ENCODE results near the gene SPIN1. TPM values are rescaled to one million over a fixed set of nuclear protein-coding genes. Genes with fewer than 3 reads are reported as not detected.

The SPIN1 gene
- total and polyA plus RNA-seq, 2 of the 8 experiments (the other 6 are each of a cell fraction or from before 2014, with no cell fraction given), result 69.9 to 139 TPM

- Histone ChIP-seq H3K18ac (ENCODE audit: extremely low read depth, low read length) (no peak overlapping the region), H3K36me3 (ENCODE audit: control insufficient read depth in 2 of 4, insufficient read depth in 4 of 4, low read length in 3 of 4) (peaks cover 0 to 19% (median 2%) of the 10 kb centered on the region in 4 experiments; a peak in 4 of 8 replicates), H4K91ac (replicated peaks; ENCODE audit: insufficient read length, low read length) (no peak overlapping the region), H3K4ac (replicated peaks; ENCODE audit: insufficient read length, low read depth, low read length) (no peak overlapping the region), H4K5ac (ENCODE audit: insufficient read length, low read depth, low read length) (no peak overlapping the region), H3K9ac (replicated peaks in 1 of 4; ENCODE audit: extremely low read depth in 1 of 4, low read depth in 3 of 4, low read length in 3 of 4) (no peak overlapping the region), H3K79me1 (ENCODE audit: low read depth, low read length) (peaks cover 2% of the 10 kb centered on the region; the same call in 1 of the 2 replicates), H3K23ac (ENCODE audit: insufficient read length) (no peak overlapping the region), H2BK5ac (ENCODE audit: low read depth, low read length) (no peak overlapping the region), H3K14ac (ENCODE audit: insufficient read length) (no peak overlapping the region), H2BK120ac (replicated peaks; ENCODE audit: low read depth, low read length) (no peak overlapping the region), H4K8ac (ENCODE audit: extremely low read depth, insufficient read depth, low read length) (no peak overlapping the region), H3K56ac (replicated peaks; ENCODE audit: insufficient read length, low read depth, low read length) (no peak overlapping the region), H4K20me1 (replicated peaks in 1 of 2; ENCODE audit: control insufficient read depth in 1 of 2, insufficient read depth in 2 of 2, low read length in 2 of 2) (peaks cover 1% of the 10 kb centered on the region in 2 experiments), H3K79me2 (ENCODE audit: control insufficient read depth in 1 of 2, insufficient read depth in 2 of 2, low read length in 2 of 2) (peaks cover 0 to 70% of the 10 kb centered on the region in 2 experiments; a peak in 2 of 4 replicates), H3K27me3 (replicated peaks in 1 of 4; ENCODE audit: control insufficient read depth in 3 of 4, extremely low read depth in 1 of 4, insufficient read depth in 3 of 4, low read length in 3 of 4) (no peaks in the 10 kb centered on the region), H2AFZ (ENCODE audit: low read length) (no peak overlapping the region), H2BK20ac (ENCODE audit: low read length) (no peak overlapping the region), H3K4me2 (ENCODE audit: insufficient read depth in 1 of 2, low read depth in 2 of 2, low read length in 2 of 2) (no peak overlapping the region), H2BK12ac (ENCODE audit: low read depth, low read length) (no peak overlapping the region), H3K4me3 (ENCODE audit: extremely low read depth in 1 of 4, insufficient read depth in 2 of 4, low read depth in 3 of 4, low read length in 4 of 4) (no peak overlapping the region), H2AK5ac (ENCODE audit: low read depth, low read length) (no peak overlapping the region), H3K4me1 (replicated peaks in 1 of 4; ENCODE audit: control insufficient read depth in 3 of 4, insufficient read depth in 4 of 4, low read length in 3 of 4) (peaks cover 0 to 6% (median 0%) of the 10 kb centered on the region in 4 experiments; a peak in 1 of 7 replicates), H2BK15ac (ENCODE audit: low read length) (no peak overlapping the region), H3K23me2 (ENCODE audit: low read depth, low read length) (no peaks in the 10 kb centered on the region), H3K27ac (ENCODE audit: low read depth, low read length) (no peak overlapping the region), H3K9me3 (ENCODE audit: insufficient read depth in 2 of 2, low read depth in 1 of 2, low read length in 1 of 2) (no peaks in the 10 kb centered on the region)
- DNase-seq (ENCODE audit: low read depth in 1 of 2, low spot score in 2 of 2), result no peak
- ChIA-PET POLR2A (ENCODE audit: partially characterized antibody) (no interaction called here), CTCF (ENCODE audit: partially characterized antibody) (no interaction called here)
- FAIRE-seq, result no peak
- WGBS, 2 experiments (ENCODE audit: extremely low coverage in 1 of 2, insufficient coverage in 1 of 2, insufficient read length in 1 of 2, insufficient replicate concordance in 2 of 2, low coverage in 1 of 2, low lambda C conversion rate in 2 of 2, missing lambda C conversion rate in 1 of 2), result 95% methylated on average over 8 of the region's 9 CpGs; no CpG with 5 or more reads in 1 of the 2 experiments
- TF ChIP-seq SUZ12 (IDR thresholded peaks at IDR 0.05; ENCODE audit: low read length), result no peak
- TF ChIP-seq CEBPB (IDR thresholded peaks at IDR 0.05; ENCODE audit: low read depth, low read length), result no peak
- TF ChIP-seq PHF8 (conservative IDR thresholded peaks at IDR 0.05; ENCODE audit: low read depth, low read length), result no peak
- no peak for TF ChIP-seq MAFK (IDR thresholded peaks at IDR 0.05; ENCODE audit: low read depth, low read length)
- no peak for TF ChIP-seq BCL11A (IDR thresholded peaks at IDR 0.05; ENCODE audit: low read depth in 2 of 2, low read length in 2 of 2)
Observed at GRCh38 chr9:88468226-88468625, 80.0 kb downstream of the SPIN1 start.
